Esophagus squamous epithelium (tissue), 4 donors: Measurements from ENCODE around the gene CTTN.

Source experiments
- CTCF ChIP-seq, 6 experiments: fragments of 450-650 bp in 4 of 6; fragments of 200-600 bp in 2 of 6; sonication (generic) in 2 of 6; IDR thresholded peaks; one replicate each; pipeline ENCODE4 v1.5.1; 2016 to 2019; ENCODE audit warnings: antibody characterized with exemption in 6 of 6, mild to moderate bottlenecking in 4 of 6, moderate library complexity in 4 of 6
- POLR2A ChIP-seq, 4 donors: fragments of 450-650 bp; IDR thresholded peaks; one replicate each; pipeline ENCODE4 v1.6.1; 2017; ENCODE audit warnings: antibody characterized with exemption in 4 of 4, mild to moderate bottlenecking in 4 of 4, moderate library complexity in 3 of 4

- TF ChIP-seq POLR2A (IDR thresholded peaks at IDR 0.05) (no peak), CTCF (IDR thresholded peaks at IDR 0.05) (no peak)
These were observed 31.6 kb downstream of the CTTN start for GRCh38 chr11:70429724-70430521.
